HG03139 (cell line): ENCODE data around the gene CORO2B.

Experiments
- ATAC-seq: cut with Tn5 transposase; IDR thresholded peaks from one replicate; pipeline ENCODE4 v1.9.1; 2021; ENCODE audit not compliant: unreplicated experiment

Gene CORO2B

GRCh38 chr15:68578980-68579935 is at the start of gene CORO2B:
TSS of gene CORO2B (plus strand) at chr15:68578993. CDS start at chr15:68579263, 270 bp downstream.
- no peak for ATAC-seq

- no peak for ATAC-seq
These were observed 47.2 kb upstream of the CORO2B start for GRCh38 chr15:68531387-68532179.

- ATAC-seq: no peak
These were observed 42.3 kb upstream of the CORO2B start for GRCh38 chr15:68536331-68537095.

- ATAC-seq: no peak
These were observed 41.7 kb upstream of the CORO2B start for GRCh38 chr15:68537097-68537496.

GRCh38 chr15:68537506-68537905 is 41.3 kb upstream of the CORO2B start:
- no peak for ATAC-seq

GRCh38 chr15:68538311-68538710 is 40.5 kb upstream of the CORO2B start:
- ATAC-seq: no peak

- no peak for ATAC-seq
These were observed 37.0 kb upstream of the CORO2B start for GRCh38 chr15:68541743-68542142.

GRCh38 chr15:68542348-68542747 is 36.4 kb upstream of the CORO2B start:
- no peak for ATAC-seq

GRCh38 chr15:68542771-68543164 is 36.0 kb upstream of the CORO2B start:
- ATAC-seq: no peak

- ATAC-seq: no peak
These were observed 35.4 kb upstream of the CORO2B start for GRCh38 chr15:68543165-68544008.

GRCh38 chr15:68546318-68546717 is 32.5 kb upstream of the CORO2B start:
- no peak for ATAC-seq

GRCh38 chr15:68548364-68548763 is 30.4 kb upstream of the CORO2B start:
- no peak for ATAC-seq

- ATAC-seq: no peak
These were observed 28.8 kb upstream of the CORO2B start for GRCh38 chr15:68550004-68550403.

GRCh38 chr15:68550498-68551295 is 28.1 kb upstream of the CORO2B start:
- no peak for ATAC-seq

- ATAC-seq: no peak
These were observed 27.5 kb upstream of the CORO2B start for GRCh38 chr15:68551296-68551635.

GRCh38 chr15:68552344-68552743 is 26.4 kb upstream of the CORO2B start:
- no peak for ATAC-seq

GRCh38 chr15:68552773-68553172 is 26.0 kb upstream of the CORO2B start:
- no peak for ATAC-seq

GRCh38 chr15:68553314-68553993 is 25.3 kb upstream of the CORO2B start:
- ATAC-seq: no peak
